ENCODE data around the gene LNX1.

DNA sequence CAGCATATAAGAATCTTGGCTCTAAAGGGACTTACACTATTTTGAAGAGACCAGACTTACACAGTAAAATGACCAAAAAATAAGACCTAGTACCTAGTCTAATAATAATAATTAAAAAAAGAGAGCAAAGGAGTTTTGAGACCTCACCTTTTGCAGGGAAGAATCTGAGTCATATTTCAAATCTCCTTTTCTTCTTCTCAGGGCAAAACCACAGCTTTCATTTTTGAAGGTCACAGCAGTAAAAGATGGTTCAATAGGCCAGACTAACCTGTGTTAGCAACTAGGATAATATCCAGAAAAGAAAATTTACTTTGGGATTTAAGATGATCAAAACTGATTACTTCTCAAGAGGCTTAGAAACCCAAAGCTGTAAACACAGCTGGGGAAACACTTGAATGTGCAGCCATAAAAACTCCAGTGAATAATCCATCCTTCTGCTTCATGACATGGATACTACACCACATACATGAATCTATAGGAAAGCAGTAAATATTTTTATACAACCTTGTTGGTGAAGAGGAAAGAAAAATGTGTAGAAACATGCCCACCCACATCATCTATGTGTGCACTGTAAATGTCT, 25.9 kb upstream of the LNX1 start:
- no peak for TF ChIP-seq ZBTB7A (IDR thresholded peaks at IDR 0.05; ENCODE audit: low read depth)
- no peak for TF ChIP-seq RAD21 (IDR thresholded peaks at IDR 0.05; ENCODE audit: low read depth)
- no peak for TF ChIP-seq EGR1 (IDR thresholded peaks at IDR 0.05)
- TF ChIP-seq, protein P1, sequence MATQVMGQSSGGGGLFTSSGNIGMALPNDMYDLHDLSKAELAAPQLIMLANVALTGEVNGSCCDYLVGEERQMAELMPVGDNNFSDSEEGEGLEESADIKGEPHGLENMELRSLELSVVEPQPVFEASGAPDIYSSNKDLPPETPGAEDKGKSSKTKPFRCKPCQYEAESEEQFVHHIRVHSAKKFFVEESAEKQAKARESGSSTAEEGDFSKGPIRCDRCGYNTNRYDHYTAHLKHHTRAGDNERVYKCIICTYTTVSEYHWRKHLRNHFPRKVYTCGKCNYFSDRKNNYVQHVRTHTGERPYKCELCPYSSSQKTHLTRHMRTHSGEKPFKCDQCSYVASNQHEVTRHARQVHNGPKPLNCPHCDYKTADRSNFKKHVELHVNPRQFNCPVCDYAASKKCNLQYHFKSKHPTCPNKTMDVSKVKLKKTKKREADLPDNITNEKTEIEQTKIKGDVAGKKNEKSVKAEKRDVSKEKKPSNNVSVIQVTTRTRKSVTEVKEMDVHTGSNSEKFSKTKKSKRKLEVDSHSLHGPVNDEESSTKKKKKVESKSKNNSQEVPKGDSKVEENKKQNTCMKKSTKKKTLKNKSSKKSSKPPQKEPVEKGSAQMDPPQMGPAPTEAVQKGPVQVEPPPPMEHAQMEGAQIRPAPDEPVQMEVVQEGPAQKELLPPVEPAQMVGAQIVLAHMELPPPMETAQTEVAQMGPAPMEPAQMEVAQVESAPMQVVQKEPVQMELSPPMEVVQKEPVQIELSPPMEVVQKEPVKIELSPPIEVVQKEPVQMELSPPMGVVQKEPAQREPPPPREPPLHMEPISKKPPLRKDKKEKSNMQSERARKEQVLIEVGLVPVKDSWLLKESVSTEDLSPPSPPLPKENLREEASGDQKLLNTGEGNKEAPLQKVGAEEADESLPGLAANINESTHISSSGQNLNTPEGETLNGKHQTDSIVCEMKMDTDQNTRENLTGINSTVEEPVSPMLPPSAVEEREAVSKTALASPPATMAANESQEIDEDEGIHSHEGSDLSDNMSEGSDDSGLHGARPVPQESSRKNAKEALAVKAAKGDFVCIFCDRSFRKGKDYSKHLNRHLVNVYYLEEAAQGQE (IDR thresholded peaks at IDR 0.05; ENCODE audit: low read depth), result no peak
- TF ChIP-seq YY1 (IDR thresholded peaks at IDR 0.05; ENCODE audit: low read depth), result no peak
- TF ChIP-seq, protein P2, sequence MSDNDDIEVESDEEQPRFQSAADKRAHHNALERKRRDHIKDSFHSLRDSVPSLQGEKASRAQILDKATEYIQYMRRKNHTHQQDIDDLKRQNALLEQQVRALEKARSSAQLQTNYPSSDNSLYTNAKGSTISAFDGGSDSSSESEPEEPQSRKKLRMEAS (IDR thresholded peaks at IDR 0.05), result no peak
- TF ChIP-seq EP300 (IDR thresholded peaks at IDR 0.05; ENCODE audit: borderline replicate concordance), result no peak
- TF ChIP-seq TAF1 (IDR thresholded peaks at IDR 0.05; ENCODE audit: low read depth), result no peak
- no peak for TF ChIP-seq FOXM1 (IDR thresholded peaks at IDR 0.05; ENCODE audit: borderline replicate concordance, low read depth)
- no peak for TF ChIP-seq CEBPB (IDR thresholded peaks at IDR 0.05)
- no peak for TF ChIP-seq TCF12 (IDR thresholded peaks at IDR 0.05; ENCODE audit: low read depth)

Data from Ishikawa (cell line).